ENCODE data around the gene LONP1.

DNA sequence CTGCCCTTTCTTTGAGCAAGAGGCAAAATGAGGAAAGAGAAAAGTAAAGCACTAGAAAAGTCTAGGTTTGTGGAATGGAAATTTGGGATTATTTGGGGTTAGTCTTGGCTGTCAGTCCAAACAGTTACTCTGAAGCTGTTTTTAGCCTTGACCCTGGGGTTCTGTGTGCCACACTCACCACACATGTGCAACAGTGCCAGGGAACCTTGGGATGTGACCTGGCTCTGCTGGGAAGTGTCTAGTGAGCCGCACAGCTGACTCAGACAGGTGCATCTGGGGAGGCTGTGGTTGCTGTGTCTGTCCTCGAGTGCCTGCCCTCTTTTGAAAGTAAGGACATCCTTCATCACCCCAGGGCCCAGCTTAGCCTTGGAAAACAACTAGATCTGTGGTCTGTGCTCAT lies 55.4 kb downstream of the LONP1 start:
- TF ChIP-seq CTCF (IDR thresholded peaks at IDR 0.05) = no peak
- no peak for TF ChIP-seq EP300 (IDR thresholded peaks at IDR 0.05)
- no peak for TF ChIP-seq POLR2A (IDR thresholded peaks at IDR 0.05)
